ENCODE measurements around the gene STAT5B. TPM values are rescaled to one million over a fixed set of nuclear protein-coding genes. Genes with fewer than 3 reads are reported as not detected.

Gene STAT5B
- total and polyA plus RNA-seq, 7 donors = 15.9 to 90.1 (median 68.8) TPM

GRCh38 chr17:42286411-42287221, 10.4 kb upstream of the STAT5B start:
- intact Hi-C loops (cut with DNase I) = no loop called here
- Histone ChIP-seq H3K9me3 (no peaks in the 10 kb centered on the region), H3K4me3 (peak overlapping the region; percentile 75), H3K4me1 (peaks cover 13% of the 10 kb centered on the region), H3K27me3 (ENCODE audit: insufficient read depth in 3 of 3, low read length in 2 of 3) (no peaks in the 10 kb centered on the region), H3K36me3 (ENCODE audit: insufficient read depth in 1 of 2, low read depth in 1 of 2) (peaks cover 0 to 9% of the 10 kb centered on the region in 2 donors), H3K27ac (peak overlapping the region; percentile 87)
- ATAC-seq (no peak), DNase-seq (peak; percentile 51 to 75)
- 48 to 62% (median 57%) methylated on average over 5 of the region's 5 CpGs for WGBS, 3 donors
- no peak for TF ChIP-seq CTCF (IDR thresholded peaks at IDR 0.05)

- TF ChIP-seq CTCF (IDR thresholded peaks at IDR 0.05) = no peak
- peaks cover 0 to 5% of the 10 kb centered on the region in 2 donors for H3K36me3 ChIP-seq (ENCODE audit: insufficient read depth in 1 of 2, low read depth in 1 of 2)
- no peak overlapping the region for H3K4me3 ChIP-seq
- intact Hi-C loops (cut with DNase I) = no loop called here
- H3K4me1 ChIP-seq = peaks cover 13% of the 10 kb centered on the region
- DNase-seq (no peak), ATAC-seq (no peak)
- H3K9me3 ChIP-seq = no peaks in the 10 kb centered on the region
- H3K27me3 ChIP-seq (ENCODE audit: insufficient read depth in 3 of 3, low read length in 2 of 3) = no peaks in the 10 kb centered on the region
- no peak overlapping the region for H3K27ac ChIP-seq
- WGBS, 3 donors = 91 to 97% (median 93%) methylated on average over 11 of the region's 11 CpGs
These were observed 9.3 kb upstream of the STAT5B start for GRCh38 chr17:42285346-42286050.

- intact Hi-C loops (cut with DNase I) = no loop called here
- Histone ChIP-seq H3K4me1 (peaks cover 13% of the 10 kb centered on the region), H3K4me3 (no peak overlapping the region), H3K36me3 (ENCODE audit: insufficient read depth in 1 of 2, low read depth in 1 of 2) (no peaks in the 10 kb centered on the region), H3K9me3 (no peaks in the 10 kb centered on the region), H3K27ac (no peak overlapping the region), H3K27me3 (ENCODE audit: insufficient read depth in 3 of 3, low read length in 2 of 3) (no peaks in the 10 kb centered on the region)
- peak in 1 of 2 donors; percentile 36 for DNase-seq
- TF ChIP-seq CTCF (IDR thresholded peaks at IDR 0.05) = no peak
- ATAC-seq = no peak
- WGBS, 3 donors = 88 to 93% (median 89%) methylated on average over 7 of the region's 7 CpGs
These were observed 8.4 kb upstream of the STAT5B start for GRCh38 chr17:42284566-42284965.

- H3K27ac ChIP-seq = no peak overlapping the region
- no peak overlapping the region for H3K4me3 ChIP-seq
- H3K36me3 ChIP-seq (ENCODE audit: insufficient read depth in 1 of 2, low read depth in 1 of 2) = no peaks in the 10 kb centered on the region
- DNase-seq (peak in 1 of 2 donors; percentile 4), ATAC-seq (no peak)
- no peaks in the 10 kb centered on the region for H3K27me3 ChIP-seq (ENCODE audit: insufficient read depth in 3 of 3, low read length in 2 of 3)
- TF ChIP-seq CTCF (IDR thresholded peaks at IDR 0.05) = no peak
- 89 to 92% (median 91%) methylated on average over 5 of the region's 5 CpGs for WGBS, 3 donors
- peaks cover 13% of the 10 kb centered on the region for H3K4me1 ChIP-seq
- intact Hi-C loops (cut with DNase I) = no loop called here
- no peaks in the 10 kb centered on the region for H3K9me3 ChIP-seq
These were observed 7.8 kb upstream of the STAT5B start for GRCh38 chr17:42284024-42284369.

Data from psoas muscle (tissue), 8 donors.